BJ (cell line): ENCODE results near the gene TTF2. TPM values are rescaled to one million over a fixed set of nuclear protein-coding genes. Genes with fewer than 3 reads are reported as not detected.

Experiments used
- CTCF ChIA-PET: fragments of 350-600 bp; formaldehyde crosslinking; extraction: SDS; loops from one replicate; lab custom pipeline; 2021; ENCODE audit warnings: antibody characterized with exemption, inconsistent platforms; lab: Yijun Ruan, JAX
- POLR2A ChIA-PET: fragments of 300-600 bp; sonication (Branson Sonifier 250); formaldehyde crosslinking; extraction: SDS; loops from one replicate; lab custom pipeline; 2021; ENCODE audit warnings: antibody characterized with exemption; lab: Charles Lee
- DNase-seq: peaks from one replicate; pipeline ENCODE4 v3.0.0-alpha.2; 2011; ENCODE audit warnings: low read depth
- H3K27me3 ChIP-seq: 2 replicates; pipeline ENCODE4 v1.6.0; 2011; ENCODE audit warnings: low read length; ENCODE audit not compliant: control insufficient read depth, insufficient read depth
- H3K36me3 ChIP-seq: 2 replicates; pipeline ENCODE4 v1.5.1; 2011; ENCODE audit warnings: low read length; ENCODE audit not compliant: control insufficient read depth, insufficient read depth
- H3K4me3 ChIP-seq: 2 replicates; pipeline ENCODE4 v1.5.1; 2011; ENCODE audit warnings: low read depth, mild to moderate bottlenecking, control low read depth, low read length
- polyA plus RNA-seq: library from polyadenylated mRNA; depleted of rRNA; stranded (reverse); fragments of >200 nt; gene quantifications from 2 replicates; pipeline ENCODE4 v1.2.3, GENCODE V29; 2011
- TF ChIP-seq, protein P1 (sequence below): IDR thresholded peaks from 2 replicates; pipeline ENCODE4 v1.5.1; 2011; ENCODE audit warnings: low read depth, mild to moderate bottlenecking, control low read depth, inconsistent platforms, low read length, moderate library complexity; ENCODE audit not compliant: insufficient read depth

The TTF2 gene
- polyA plus RNA-seq, 1 experiment = 10.1 TPM

- H3K36me3 ChIP-seq = peaks cover 3% of the 10 kb centered on the region; the same call in 1 of the 2 replicates
- CTCF ChIA-PET = interaction anchor here (1.1 to 2.1 kb wide), 3 partner anchors 9 to 45 kb away, joined by 4 to 5 read pairs (median 4); no protein-coding TSS in a partner anchor
- TF ChIP-seq, protein P1, sequence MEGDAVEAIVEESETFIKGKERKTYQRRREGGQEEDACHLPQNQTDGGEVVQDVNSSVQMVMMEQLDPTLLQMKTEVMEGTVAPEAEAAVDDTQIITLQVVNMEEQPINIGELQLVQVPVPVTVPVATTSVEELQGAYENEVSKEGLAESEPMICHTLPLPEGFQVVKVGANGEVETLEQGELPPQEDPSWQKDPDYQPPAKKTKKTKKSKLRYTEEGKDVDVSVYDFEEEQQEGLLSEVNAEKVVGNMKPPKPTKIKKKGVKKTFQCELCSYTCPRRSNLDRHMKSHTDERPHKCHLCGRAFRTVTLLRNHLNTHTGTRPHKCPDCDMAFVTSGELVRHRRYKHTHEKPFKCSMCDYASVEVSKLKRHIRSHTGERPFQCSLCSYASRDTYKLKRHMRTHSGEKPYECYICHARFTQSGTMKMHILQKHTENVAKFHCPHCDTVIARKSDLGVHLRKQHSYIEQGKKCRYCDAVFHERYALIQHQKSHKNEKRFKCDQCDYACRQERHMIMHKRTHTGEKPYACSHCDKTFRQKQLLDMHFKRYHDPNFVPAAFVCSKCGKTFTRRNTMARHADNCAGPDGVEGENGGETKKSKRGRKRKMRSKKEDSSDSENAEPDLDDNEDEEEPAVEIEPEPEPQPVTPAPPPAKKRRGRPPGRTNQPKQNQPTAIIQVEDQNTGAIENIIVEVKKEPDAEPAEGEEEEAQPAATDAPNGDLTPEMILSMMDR = no peak
- POLR2A ChIA-PET = interaction anchor here (1.1 kb wide), 1 partner anchor 20 kb away, joined by 4 read pairs; no protein-coding TSS in a partner anchor
- DNase-seq = no peak
- H3K27me3 ChIP-seq = no peaks in the 10 kb centered on the region
- H3K4me3 ChIP-seq = no peak overlapping the region
These were observed 53.1 kb downstream of the TTF2 start for GRCh38 chr1:117113199-117113598.

GRCh38 chr1:117114877-117115276, 54.8 kb downstream of the TTF2 start:
- DNase-seq = no peak
- POLR2A ChIA-PET = no interaction called here
- Histone ChIP-seq H3K4me3 (no peak overlapping the region), H3K27me3 (no peaks in the 10 kb centered on the region), H3K36me3 (peaks cover 3% of the 10 kb centered on the region; the same call in 1 of the 2 replicates)
- TF ChIP-seq, protein P1 = no peak
- CTCF ChIA-PET = interaction anchor here (0.5 to 11.0 kb wide), 3 partner anchors 48 to 170 kb away, joined by 3 to 83 read pairs (median 3); no protein-coding TSS in a partner anchor

GRCh38 chr1:117116090-117116783, 56.1 kb downstream of the TTF2 start:
- peaks cover 3% of the 10 kb centered on the region; the same call in 1 of the 2 replicates for H3K36me3 ChIP-seq
- ChIA-PET CTCF (interaction anchor here (0.8 to 11.0 kb wide), 4 partner anchors 11 to 49 kb away, joined by 3 to 83 read pairs (median 6); no protein-coding TSS in a partner anchor), POLR2A (no interaction called here)

GRCh38 chr1:117116784-117117130, 56.6 kb downstream of the TTF2 start:
- no peak for DNase-seq
- CTCF ChIA-PET = interaction anchor here (1.3 to 11.0 kb wide), 3 partner anchors 11 to 50 kb away, joined by 3 to 83 read pairs (median 8); no protein-coding TSS in a partner anchor
- POLR2A ChIA-PET = no interaction called here
- Histone ChIP-seq H3K36me3 (peaks cover 3% of the 10 kb centered on the region; the same call in 1 of the 2 replicates), H3K4me3 (no peak overlapping the region), H3K27me3 (no peaks in the 10 kb centered on the region)
- TF ChIP-seq, protein P1 = no peak

More at GRCh38 chr1:117116090-117116783, 56.1 kb downstream of the TTF2 start:
- TF ChIP-seq, protein P1 = no peak
- Histone ChIP-seq H3K4me3 (no peak overlapping the region), H3K27me3 (no peaks in the 10 kb centered on the region)
- no peak for DNase-seq

DNA sequence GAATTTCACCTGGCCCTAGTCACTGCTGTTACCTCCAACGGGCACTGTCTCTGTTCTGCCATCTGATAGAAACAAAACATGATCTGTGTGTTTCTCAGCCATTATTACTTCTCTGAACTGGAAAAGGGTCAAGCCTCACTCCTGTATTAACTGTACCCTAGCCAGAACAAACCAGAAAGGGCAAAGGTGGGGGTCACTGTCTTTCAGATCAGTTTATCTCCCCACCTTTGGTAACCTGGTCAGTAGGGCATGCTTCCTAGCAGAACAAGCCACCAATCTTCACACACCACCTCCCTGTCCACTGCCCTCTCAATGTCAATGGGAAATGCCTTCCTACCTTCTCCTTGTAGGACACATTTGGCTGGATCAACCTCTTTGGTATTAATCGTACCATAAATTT, 57.6 kb downstream of the TTF2 start:
- H3K4me3 ChIP-seq = no peak overlapping the region
- TF ChIP-seq, protein P1 = no peak
- H3K27me3 ChIP-seq = no peaks in the 10 kb centered on the region
- H3K36me3 ChIP-seq = peaks cover 2% of the 10 kb centered on the region; the same call in 1 of the 2 replicates
- no peak for DNase-seq
- POLR2A ChIA-PET = no interaction called here
- CTCF ChIA-PET = interaction anchor here (1.0 to 11.0 kb wide), 2 partner anchors 11 to 51 kb away, joined by 4 to 83 read pairs; no protein-coding TSS in a partner anchor
